Adrenal gland (tissue), 5 donors: Measurements from ENCODE around the gene ANKRD53.

Experiments used
- POLR2A ChIP-seq, 2 donors: fragments of 450-650 bp; IDR thresholded peaks; one replicate each; pipeline ENCODE4 v1.6.1; 2017; ENCODE audit warnings: antibody characterized with exemption in 2 of 2, mild to moderate bottlenecking in 2 of 2, moderate library complexity in 1 of 2
- TF ChIP-seq, protein P1 (sequence below), 6 experiments: fragments of 450-650 bp in 4 of 6; fragments of 200-600 bp in 2 of 6; sonication (generic) in 1 of 6; IDR thresholded peaks; 1 replicate in 5 of 6; 2 replicates in 1 of 6; pipeline versions ENCODE4 v1.5.1 to v1.8.0; 2016 to 2021; ENCODE audit warnings: antibody characterized with exemption in 6 of 6, mild to moderate bottlenecking in 2 of 6, moderate library complexity in 1 of 6
- donor health status: DM: no; HTN: no; CAD: no.

DNA sequence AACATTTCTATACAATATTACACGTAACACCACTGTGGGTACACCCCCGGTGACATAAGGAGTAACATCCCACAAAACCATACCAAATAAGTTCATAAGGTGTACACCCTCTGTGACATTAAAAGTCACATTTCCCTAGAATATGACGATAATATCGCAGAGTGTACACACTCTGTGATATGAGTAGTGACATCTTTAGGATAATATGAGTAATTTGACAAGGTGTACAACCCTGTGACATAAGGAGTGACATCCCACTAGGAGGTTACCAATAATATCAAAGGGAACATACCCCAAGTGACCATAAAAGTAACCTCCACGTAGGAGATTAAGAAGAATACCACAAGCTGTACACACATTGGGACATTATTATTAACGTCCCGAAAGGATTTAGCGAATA lies 40.2 kb downstream of the ANKRD53 start:
- no peak for TF ChIP-seq POLR2A (IDR thresholded peaks at IDR 0.05)
- TF ChIP-seq, protein P1, sequence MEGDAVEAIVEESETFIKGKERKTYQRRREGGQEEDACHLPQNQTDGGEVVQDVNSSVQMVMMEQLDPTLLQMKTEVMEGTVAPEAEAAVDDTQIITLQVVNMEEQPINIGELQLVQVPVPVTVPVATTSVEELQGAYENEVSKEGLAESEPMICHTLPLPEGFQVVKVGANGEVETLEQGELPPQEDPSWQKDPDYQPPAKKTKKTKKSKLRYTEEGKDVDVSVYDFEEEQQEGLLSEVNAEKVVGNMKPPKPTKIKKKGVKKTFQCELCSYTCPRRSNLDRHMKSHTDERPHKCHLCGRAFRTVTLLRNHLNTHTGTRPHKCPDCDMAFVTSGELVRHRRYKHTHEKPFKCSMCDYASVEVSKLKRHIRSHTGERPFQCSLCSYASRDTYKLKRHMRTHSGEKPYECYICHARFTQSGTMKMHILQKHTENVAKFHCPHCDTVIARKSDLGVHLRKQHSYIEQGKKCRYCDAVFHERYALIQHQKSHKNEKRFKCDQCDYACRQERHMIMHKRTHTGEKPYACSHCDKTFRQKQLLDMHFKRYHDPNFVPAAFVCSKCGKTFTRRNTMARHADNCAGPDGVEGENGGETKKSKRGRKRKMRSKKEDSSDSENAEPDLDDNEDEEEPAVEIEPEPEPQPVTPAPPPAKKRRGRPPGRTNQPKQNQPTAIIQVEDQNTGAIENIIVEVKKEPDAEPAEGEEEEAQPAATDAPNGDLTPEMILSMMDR (IDR thresholded peaks at IDR 0.05) = no peak
